Measurements from ENCODE around the gene RAB33A.
A peak's percentile ranks its signal among the peaks of the same experiment; 100 is the strongest.

The RAB33A gene

GRCh38 chrX:130173190-130173895 is 1.6 kb downstream of the RAB33A start:
- Histone ChIP-seq H3K4me3 (ENCODE audit: low read depth in 1 of 2, low read length in 2 of 2) (peak overlapping the region; percentile 11 to 18), H3K36me3 (ENCODE audit: control insufficient read depth in 1 of 2, insufficient read depth in 2 of 2, low read length in 2 of 2) (no peaks in the 10 kb centered on the region), H3K9me3 (ENCODE audit: control insufficient read depth in 1 of 2, low read length in 2 of 2) (no peaks in the 10 kb centered on the region), H3K27me3 (ENCODE audit: low read depth, low read length) (no peaks in the 10 kb centered on the region), H3K4me1 (ENCODE audit: control insufficient read depth in 1 of 2, insufficient read depth in 2 of 2, low read length in 2 of 2) (peaks cover 0 to 11% of the 10 kb centered on the region in 2 donors), H3K27ac (ENCODE audit: low read length) (peak overlapping the region; percentile 75)

- Histone ChIP-seq H3K4me1 (ENCODE audit: control insufficient read depth in 1 of 2, insufficient read depth in 2 of 2, low read length in 2 of 2) (peaks cover 0 to 11% of the 10 kb centered on the region in 2 donors), H3K4me3 (ENCODE audit: low read depth in 1 of 2, low read length in 2 of 2) (no peak overlapping the region), H3K36me3 (ENCODE audit: control insufficient read depth in 1 of 2, insufficient read depth in 2 of 2, low read length in 2 of 2) (no peaks in the 10 kb centered on the region), H3K27me3 (ENCODE audit: low read depth, low read length) (no peaks in the 10 kb centered on the region), H3K9me3 (ENCODE audit: control insufficient read depth in 1 of 2, low read length in 2 of 2) (no peaks in the 10 kb centered on the region), H3K27ac (ENCODE audit: low read length) (peak overlapping the region; percentile 75)
Observed at GRCh38 chrX:130174045-130174704, 2.4 kb downstream of the RAB33A start.

- H3K9me3 ChIP-seq (ENCODE audit: control insufficient read depth in 1 of 2, low read length in 2 of 2): no peaks in the 10 kb centered on the region
- H3K36me3 ChIP-seq (ENCODE audit: control insufficient read depth in 1 of 2, insufficient read depth in 2 of 2, low read length in 2 of 2): no peaks in the 10 kb centered on the region
- no peaks in the 10 kb centered on the region for H3K27me3 ChIP-seq (ENCODE audit: low read depth, low read length)
- no peak overlapping the region for H3K27ac ChIP-seq (ENCODE audit: low read length)
- no peak overlapping the region for H3K4me3 ChIP-seq (ENCODE audit: low read depth in 1 of 2, low read length in 2 of 2)
- peaks cover 0 to 11% of the 10 kb centered on the region in 2 donors for H3K4me1 ChIP-seq (ENCODE audit: control insufficient read depth in 1 of 2, insufficient read depth in 2 of 2, low read length in 2 of 2)
Observed at GRCh38 chrX:130174937-130175336, 3.2 kb downstream of the RAB33A start.

GRCh38 chrX:130176354-130176776 is 4.6 kb downstream of the RAB33A start:
- H3K4me1 ChIP-seq (ENCODE audit: control insufficient read depth in 1 of 2, insufficient read depth in 2 of 2, low read length in 2 of 2): peaks cover 0 to 5% of the 10 kb centered on the region in 2 donors
- no peak overlapping the region for H3K4me3 ChIP-seq (ENCODE audit: low read depth in 1 of 2, low read length in 2 of 2)

GRCh38 chrX:130176942-130177341 is 5.2 kb downstream of the RAB33A start:
- Histone ChIP-seq H3K9me3 (ENCODE audit: control insufficient read depth in 1 of 2, low read length in 2 of 2) (no peaks in the 10 kb centered on the region), H3K36me3 (ENCODE audit: control insufficient read depth in 1 of 2, insufficient read depth in 2 of 2, low read length in 2 of 2) (no peaks in the 10 kb centered on the region), H3K27ac (ENCODE audit: low read length) (no peak overlapping the region), H3K27me3 (ENCODE audit: low read depth, low read length) (no peaks in the 10 kb centered on the region), H3K4me1 (ENCODE audit: control insufficient read depth in 1 of 2, insufficient read depth in 2 of 2, low read length in 2 of 2) (peaks cover 0 to 5% of the 10 kb centered on the region in 2 donors), H3K4me3 (ENCODE audit: low read depth in 1 of 2, low read length in 2 of 2) (no peak overlapping the region)

More at GRCh38 chrX:130176354-130176776, 4.6 kb downstream of the RAB33A start:
- Histone ChIP-seq H3K9me3 (ENCODE audit: control insufficient read depth in 1 of 2, low read length in 2 of 2) (no peaks in the 10 kb centered on the region), H3K27ac (ENCODE audit: low read length) (no peak overlapping the region), H3K27me3 (ENCODE audit: low read depth, low read length) (no peaks in the 10 kb centered on the region), H3K36me3 (ENCODE audit: control insufficient read depth in 1 of 2, insufficient read depth in 2 of 2, low read length in 2 of 2) (no peaks in the 10 kb centered on the region)

GRCh38 chrX:130179170-130179569 is 7.4 kb downstream of the RAB33A start:
- Histone ChIP-seq H3K9me3 (ENCODE audit: control insufficient read depth in 1 of 2, low read length in 2 of 2) (no peaks in the 10 kb centered on the region), H3K27me3 (ENCODE audit: low read depth, low read length) (no peaks in the 10 kb centered on the region), H3K4me3 (ENCODE audit: low read depth in 1 of 2, low read length in 2 of 2) (no peak overlapping the region), H3K27ac (ENCODE audit: low read length) (no peak overlapping the region), H3K36me3 (ENCODE audit: control insufficient read depth in 1 of 2, insufficient read depth in 2 of 2, low read length in 2 of 2) (no peaks in the 10 kb centered on the region), H3K4me1 (ENCODE audit: control insufficient read depth in 1 of 2, insufficient read depth in 2 of 2, low read length in 2 of 2) (no peaks in the 10 kb centered on the region)

GRCh38 chrX:130179579-130180215 is 7.9 kb downstream of the RAB33A start:
- H3K4me1 ChIP-seq (ENCODE audit: control insufficient read depth in 1 of 2, insufficient read depth in 2 of 2, low read length in 2 of 2): no peaks in the 10 kb centered on the region
- H3K4me3 ChIP-seq (ENCODE audit: low read depth in 1 of 2, low read length in 2 of 2): no peak overlapping the region
- H3K9me3 ChIP-seq (ENCODE audit: control insufficient read depth in 1 of 2, low read length in 2 of 2): no peaks in the 10 kb centered on the region
- no peak overlapping the region for H3K27ac ChIP-seq (ENCODE audit: low read length)
- H3K27me3 ChIP-seq (ENCODE audit: low read depth, low read length): no peaks in the 10 kb centered on the region
- no peaks in the 10 kb centered on the region for H3K36me3 ChIP-seq (ENCODE audit: control insufficient read depth in 1 of 2, insufficient read depth in 2 of 2, low read length in 2 of 2)

- no peaks in the 10 kb centered on the region for H3K36me3 ChIP-seq (ENCODE audit: control insufficient read depth in 1 of 2, insufficient read depth in 2 of 2, low read length in 2 of 2)
Observed at GRCh38 chrX:130184168-130184567, 12.4 kb downstream of the RAB33A start.

GRCh38 chrX:130184857-130185256 is 13.1 kb downstream of the RAB33A start:
- no peaks in the 10 kb centered on the region for H3K27me3 ChIP-seq (ENCODE audit: low read depth, low read length)
- no peak overlapping the region for H3K4me3 ChIP-seq (ENCODE audit: low read depth in 1 of 2, low read length in 2 of 2)
- no peaks in the 10 kb centered on the region for H3K9me3 ChIP-seq (ENCODE audit: control insufficient read depth in 1 of 2, low read length in 2 of 2)
- H3K36me3 ChIP-seq (ENCODE audit: control insufficient read depth in 1 of 2, insufficient read depth in 2 of 2, low read length in 2 of 2): no peaks in the 10 kb centered on the region
- no peaks in the 10 kb centered on the region for H3K4me1 ChIP-seq (ENCODE audit: control insufficient read depth in 1 of 2, insufficient read depth in 2 of 2, low read length in 2 of 2)
- H3K27ac ChIP-seq (ENCODE audit: low read length): no peak overlapping the region

More at GRCh38 chrX:130184168-130184567, 12.4 kb downstream of the RAB33A start:
- H3K27me3 ChIP-seq (ENCODE audit: low read depth, low read length): no peaks in the 10 kb centered on the region
- no peaks in the 10 kb centered on the region for H3K9me3 ChIP-seq (ENCODE audit: control insufficient read depth in 1 of 2, low read length in 2 of 2)
- no peak overlapping the region for H3K4me3 ChIP-seq (ENCODE audit: low read depth in 1 of 2, low read length in 2 of 2)
- no peak overlapping the region for H3K27ac ChIP-seq (ENCODE audit: low read length)
- no peaks in the 10 kb centered on the region for H3K4me1 ChIP-seq (ENCODE audit: control insufficient read depth in 1 of 2, insufficient read depth in 2 of 2, low read length in 2 of 2)

GRCh38 chrX:130186651-130187050 is 14.9 kb downstream of the RAB33A start:
- H3K27ac ChIP-seq (ENCODE audit: low read length): no peak overlapping the region
- no peaks in the 10 kb centered on the region for H3K27me3 ChIP-seq (ENCODE audit: low read depth, low read length)
- H3K4me3 ChIP-seq (ENCODE audit: low read depth in 1 of 2, low read length in 2 of 2): no peak overlapping the region
- H3K4me1 ChIP-seq (ENCODE audit: control insufficient read depth in 1 of 2, insufficient read depth in 2 of 2, low read length in 2 of 2): no peaks in the 10 kb centered on the region
- no peaks in the 10 kb centered on the region for H3K9me3 ChIP-seq (ENCODE audit: control insufficient read depth in 1 of 2, low read length in 2 of 2)
- no peaks in the 10 kb centered on the region for H3K36me3 ChIP-seq (ENCODE audit: control insufficient read depth in 1 of 2, insufficient read depth in 2 of 2, low read length in 2 of 2)

- H3K27me3 ChIP-seq (ENCODE audit: low read depth, low read length): no peaks in the 10 kb centered on the region
- H3K27ac ChIP-seq (ENCODE audit: low read length): no peak overlapping the region
- H3K4me1 ChIP-seq (ENCODE audit: control insufficient read depth in 1 of 2, insufficient read depth in 2 of 2, low read length in 2 of 2): no peaks in the 10 kb centered on the region
- H3K4me3 ChIP-seq (ENCODE audit: low read depth in 1 of 2, low read length in 2 of 2): no peak overlapping the region
- H3K9me3 ChIP-seq (ENCODE audit: control insufficient read depth in 1 of 2, low read length in 2 of 2): no peaks in the 10 kb centered on the region
- no peaks in the 10 kb centered on the region for H3K36me3 ChIP-seq (ENCODE audit: control insufficient read depth in 1 of 2, insufficient read depth in 2 of 2, low read length in 2 of 2)
Observed at GRCh38 chrX:130190801-130191200, 19.0 kb downstream of the RAB33A start.
